HG02973 (cell line): Measurements from ENCODE around the gene EIF2A.
A peak's percentile ranks its signal among the peaks of the same experiment; 100 is the strongest.
"Not testable (repeated sequence)": the region's sequence is repeated elsewhere in the genome, so short reads cannot be mapped to it uniquely, and the experiment has no call there.

Experiments
- ATAC-seq: cut with Tn5 transposase; IDR thresholded peaks from one replicate; pipeline ENCODE4 v1.9.1; 2021; ENCODE audit warnings: moderate library complexity; ENCODE audit not compliant: unreplicated experiment

The EIF2A gene

DNA sequence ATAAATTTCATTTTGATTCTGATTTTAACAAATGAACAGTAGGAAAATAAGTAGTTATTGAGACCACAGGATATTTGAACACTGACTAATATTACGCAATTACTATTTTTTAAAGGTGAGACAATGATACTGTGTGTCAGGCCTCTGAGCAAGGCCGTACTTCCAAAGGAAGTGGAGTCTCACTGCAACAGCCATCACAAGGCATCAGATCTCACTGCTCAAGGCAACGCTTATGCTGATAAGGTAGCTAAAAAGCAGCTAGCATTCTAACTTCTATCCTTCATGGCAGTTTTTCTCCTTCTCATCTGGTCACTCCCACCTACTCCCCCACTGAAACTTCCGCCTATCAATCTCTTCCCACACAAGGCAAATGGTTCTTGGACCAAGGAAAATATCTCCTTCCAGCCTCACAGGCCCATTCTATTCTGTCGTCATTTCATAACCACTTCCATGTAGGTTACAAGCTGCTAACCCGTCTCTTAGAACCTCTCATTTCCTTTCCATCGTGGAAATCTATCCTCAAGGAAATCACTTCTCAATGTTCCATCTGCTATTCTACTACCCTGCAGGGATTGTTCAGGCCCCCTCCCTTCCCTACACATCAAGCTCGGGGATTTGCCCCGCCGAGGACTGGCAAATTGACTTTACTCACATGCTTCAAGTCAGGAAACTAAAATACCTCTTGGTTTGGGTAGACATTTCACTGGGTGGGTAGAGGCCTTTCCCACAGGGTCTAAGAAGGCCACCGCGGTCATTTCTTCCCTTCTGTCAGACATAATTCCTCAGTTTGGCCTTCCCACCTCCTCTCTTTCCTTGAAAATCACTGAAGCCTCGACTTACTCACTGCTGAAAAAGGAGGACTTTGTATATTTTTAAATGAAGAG is 54.3 kb downstream of the EIF2A start:
- ATAC-seq = not testable (repeated sequence)

GRCh38 chr3:150602426-150603152 is 56.0 kb downstream of the EIF2A start:
- peak; percentile 7 for ATAC-seq

GRCh38 chr3:150603153-150603979 is 56.8 kb downstream of the EIF2A start, which contains the start of gene SELENOT:
SELENOT (plus strand) TSS chr3:150603321; CDS start chr3:150603363, 42 bp downstream.
- peak; percentile 51 for ATAC-seq

- ATAC-seq = no peak
Observed at GRCh38 chr3:150603980-150604319, 57.4 kb downstream of the EIF2A start.

DNA sequence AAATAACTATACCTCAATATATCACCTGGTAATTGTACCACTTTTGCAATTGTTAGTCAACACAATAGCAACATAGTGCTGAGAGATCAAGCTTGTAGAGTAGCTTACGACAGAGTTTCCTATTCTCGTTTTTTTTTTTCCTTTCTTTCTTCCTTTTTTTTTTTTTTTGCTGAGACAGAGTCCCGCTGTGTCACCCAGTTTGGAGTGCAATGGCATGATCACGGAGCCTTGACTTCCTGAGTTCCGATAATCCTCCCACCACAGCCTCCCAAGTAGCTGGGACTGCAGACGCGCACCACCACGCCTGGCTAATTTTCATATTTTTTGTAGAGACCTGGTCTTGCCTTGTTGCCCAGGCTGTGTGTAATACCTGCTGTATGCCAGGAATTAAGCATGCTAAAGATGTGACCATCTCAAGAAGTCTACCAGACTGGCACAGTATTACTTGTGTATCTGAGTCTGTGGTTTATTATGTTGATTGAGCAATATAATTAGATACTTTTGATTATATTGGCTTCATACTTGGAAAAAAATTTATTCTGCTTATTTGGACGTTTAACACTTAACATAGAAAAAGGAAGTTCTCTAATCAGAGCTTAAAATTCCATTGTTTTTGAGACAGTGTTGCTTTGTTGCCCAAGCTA is 59.5 kb downstream of the EIF2A start:
- ATAC-seq = no peak

DNA sequence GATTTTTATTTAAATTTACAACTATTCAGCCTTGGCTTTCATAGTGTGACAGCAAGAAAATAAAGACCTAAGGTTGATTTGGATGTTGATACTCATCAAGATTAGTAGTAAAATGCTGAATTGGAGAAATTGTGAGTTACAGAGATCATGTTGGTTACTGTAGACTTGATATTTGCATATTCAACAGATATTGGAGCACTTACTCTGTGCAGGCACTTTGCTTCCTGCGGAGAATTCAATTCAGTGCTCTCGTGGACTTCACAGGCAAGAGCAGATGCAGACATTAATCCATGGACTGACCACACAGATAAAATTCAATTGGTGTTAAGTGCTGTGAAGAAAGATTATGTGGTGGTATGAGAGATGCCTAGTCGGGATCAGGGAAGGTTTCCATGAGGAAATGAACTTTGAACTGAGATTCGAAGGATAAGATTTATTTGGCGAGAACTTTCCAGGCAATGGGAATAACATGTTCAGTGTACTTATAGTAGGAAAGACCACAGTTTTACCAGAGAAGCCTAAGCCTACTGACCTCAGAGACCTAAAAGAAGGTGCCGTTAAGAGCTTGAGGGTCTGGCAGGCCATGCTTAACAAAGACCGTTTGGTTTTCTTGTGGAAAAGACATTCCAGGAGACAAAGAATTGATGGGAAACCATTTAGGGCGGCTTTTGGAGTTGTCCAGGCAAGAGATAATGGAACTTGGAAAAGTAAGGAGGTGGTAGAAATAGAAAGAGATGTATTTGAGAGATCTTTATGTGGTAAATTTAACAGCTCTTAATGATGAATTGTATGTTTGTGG is 60.9 kb downstream of the EIF2A start:
- no peak for ATAC-seq

GRCh38 chr3:150609988-150610387 is 63.4 kb downstream of the EIF2A start:
- ATAC-seq = no peak

GRCh38 chr3:150610785-150611184 is 64.2 kb downstream of the EIF2A start:
- no peak for ATAC-seq

DNA sequence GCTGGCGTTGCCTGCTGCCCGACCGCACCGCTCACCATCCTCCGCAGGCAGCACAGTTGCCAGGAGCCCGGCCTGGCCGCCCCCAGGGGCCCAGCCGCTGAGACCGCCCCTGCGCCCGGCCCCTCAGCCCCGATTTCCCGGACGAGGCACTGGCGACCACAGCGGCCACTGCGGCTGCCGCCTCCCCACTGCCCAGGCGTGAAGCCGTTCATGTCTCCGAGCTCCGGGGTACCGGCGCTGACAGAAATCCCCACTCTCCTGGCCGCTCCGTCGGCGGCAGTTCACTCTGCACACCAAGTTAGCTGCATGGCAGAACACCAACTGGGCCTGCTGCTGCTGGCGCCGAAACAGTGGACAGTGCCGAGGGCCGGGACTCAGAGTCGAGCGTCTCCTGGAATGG is 65.1 kb downstream of the EIF2A start:
- ATAC-seq = no peak

DNA sequence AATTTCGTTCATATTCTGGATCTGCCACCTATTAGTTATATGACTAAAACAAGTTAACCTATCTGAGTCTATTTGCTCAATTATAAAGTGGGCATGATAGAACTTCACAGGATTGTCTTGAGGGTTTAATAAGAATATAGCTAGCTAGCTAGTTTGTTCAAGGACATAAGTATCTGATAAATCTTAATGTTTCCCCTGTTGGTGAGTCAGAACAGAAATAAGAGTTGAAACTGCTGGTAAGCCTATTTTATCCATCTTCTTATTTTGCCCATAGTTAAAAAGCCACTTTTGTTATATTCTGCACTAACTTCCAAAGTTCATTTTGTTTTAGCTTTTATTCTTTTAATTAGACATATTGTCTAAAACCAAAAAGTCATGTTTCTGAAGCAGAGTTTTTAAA is 65.9 kb downstream of the EIF2A start:
- ATAC-seq = no peak

DNA sequence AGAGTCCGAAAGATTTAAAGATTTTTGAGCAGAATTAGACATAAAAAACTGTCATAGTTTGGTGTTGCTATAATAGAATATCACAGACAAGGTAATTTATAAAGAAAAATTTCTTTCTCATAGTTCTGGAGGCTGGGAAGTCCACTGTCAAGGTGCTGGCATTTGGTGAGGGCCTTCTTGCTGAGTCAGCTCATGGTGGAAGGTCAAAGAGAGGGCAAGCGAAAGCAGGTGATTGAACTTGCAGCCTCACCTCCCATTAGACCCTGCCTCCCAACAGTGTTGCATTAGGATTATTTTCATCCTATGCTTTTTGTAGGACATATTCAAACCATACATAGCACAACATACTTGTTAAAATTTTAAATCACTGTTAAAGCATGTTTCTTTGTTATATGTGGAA is 66.4 kb downstream of the EIF2A start:
- ATAC-seq = no peak

DNA sequence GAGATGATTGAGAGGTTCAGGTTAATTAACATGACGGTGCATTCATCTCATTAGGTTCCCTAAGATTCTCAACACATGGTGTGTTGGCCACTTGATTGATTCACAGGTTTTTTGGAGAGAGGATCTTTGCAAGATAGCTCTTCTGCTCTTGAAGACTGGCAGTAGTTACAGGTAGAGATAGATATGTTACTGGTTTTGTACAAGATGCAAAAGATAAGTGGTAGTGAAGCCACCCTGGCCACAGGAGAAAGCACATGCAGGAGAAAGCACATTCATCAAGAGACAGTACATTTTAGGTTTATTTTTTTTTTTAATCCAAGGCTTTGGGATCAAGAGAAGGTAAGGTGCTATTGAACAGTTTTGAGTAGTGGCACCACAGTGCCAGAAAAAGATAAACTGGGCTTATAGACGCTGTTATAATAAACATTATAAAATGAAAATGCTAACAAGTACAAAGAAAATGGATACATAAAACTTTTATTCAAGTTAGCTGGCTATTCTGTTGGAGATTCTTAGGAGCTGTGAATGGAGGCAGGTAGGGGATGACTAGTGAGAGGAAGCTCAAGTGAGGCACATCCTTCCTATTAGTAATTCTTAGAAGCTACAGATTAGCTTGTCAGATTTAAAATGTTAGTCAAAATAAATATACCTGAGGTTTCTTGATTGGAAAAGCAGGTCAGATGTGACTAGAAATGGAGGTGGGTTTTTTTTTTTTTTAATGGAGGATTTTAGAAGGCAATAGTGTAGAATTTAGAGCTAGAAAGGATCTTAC is 67.3 kb downstream of the EIF2A start:
- no peak for ATAC-seq

DNA sequence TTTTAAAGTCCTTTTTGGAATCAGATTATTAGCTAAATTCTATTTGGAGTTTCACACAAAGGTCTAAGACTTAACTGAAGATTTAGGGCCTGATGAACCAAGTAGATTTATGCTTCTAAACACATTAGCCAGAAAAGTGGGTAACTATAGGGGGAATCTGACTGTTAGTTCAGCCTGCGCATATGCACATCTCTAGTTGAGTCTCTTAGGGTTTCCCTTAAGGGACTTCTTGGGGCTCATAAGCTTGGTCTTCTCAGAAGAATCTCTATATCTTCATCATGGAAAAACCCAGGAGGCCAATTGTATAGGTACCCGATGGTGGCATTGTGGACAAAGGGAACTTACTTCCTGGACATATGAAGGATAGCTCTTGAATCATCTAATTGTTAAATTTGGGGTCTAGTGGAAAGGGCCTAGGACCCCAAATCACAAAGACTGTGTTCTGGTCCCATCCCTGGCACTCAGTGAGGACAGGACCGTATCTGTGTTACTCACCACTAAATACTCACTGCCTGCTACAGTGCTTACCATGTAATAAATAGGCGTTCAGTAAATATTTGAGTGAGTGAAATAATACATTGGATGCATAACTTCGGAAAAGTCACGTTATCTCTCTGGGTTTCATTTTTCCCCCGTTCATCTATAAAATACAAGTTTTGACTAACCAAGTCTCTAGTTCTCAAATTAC is 73.6 kb downstream of the EIF2A start:
- no peak for ATAC-seq

GRCh38 chr3:150622955-150623354 is 76.4 kb downstream of the EIF2A start:
- ATAC-seq = not testable (repeated sequence)

- no peak for ATAC-seq
Observed at GRCh38 chr3:150623945-150624344, 77.4 kb downstream of the EIF2A start.

DNA sequence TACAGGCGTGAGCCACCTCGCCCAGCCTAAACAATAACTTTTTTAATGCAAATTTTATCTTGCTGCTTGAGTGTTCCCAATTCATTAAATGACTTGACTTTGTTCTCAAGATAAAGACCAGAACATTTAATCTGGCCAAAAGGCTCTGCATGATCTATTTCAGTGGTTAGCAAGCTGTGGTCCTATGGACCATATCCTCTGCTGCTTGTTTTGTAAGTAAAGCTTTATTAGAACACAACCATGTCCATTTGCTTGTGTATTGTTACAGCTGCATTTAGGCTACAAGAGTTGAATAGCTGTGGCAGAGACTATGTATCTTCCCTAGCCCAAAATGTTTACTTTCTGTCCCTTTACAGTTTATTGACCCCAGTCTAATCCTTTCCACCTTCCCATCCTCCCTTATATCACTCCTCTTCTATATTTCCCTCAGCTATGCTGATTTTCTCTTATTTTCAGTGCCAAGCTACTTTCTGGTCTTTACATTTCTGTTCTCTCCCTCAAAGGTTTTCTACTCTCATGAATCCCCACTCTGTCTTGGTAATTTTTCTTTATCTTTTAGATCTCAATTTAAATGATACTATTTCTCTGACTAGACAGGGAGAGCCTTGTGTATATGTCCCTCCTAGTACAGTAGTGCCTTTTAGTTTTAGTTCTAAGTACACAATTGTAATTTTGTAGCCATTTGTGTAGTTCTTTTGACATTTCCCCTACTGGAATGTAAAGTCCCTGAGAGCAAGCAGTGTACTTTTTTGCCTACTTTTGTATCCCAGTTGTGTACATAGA is 79.8 kb downstream of the EIF2A start:
- no peak for ATAC-seq

DNA sequence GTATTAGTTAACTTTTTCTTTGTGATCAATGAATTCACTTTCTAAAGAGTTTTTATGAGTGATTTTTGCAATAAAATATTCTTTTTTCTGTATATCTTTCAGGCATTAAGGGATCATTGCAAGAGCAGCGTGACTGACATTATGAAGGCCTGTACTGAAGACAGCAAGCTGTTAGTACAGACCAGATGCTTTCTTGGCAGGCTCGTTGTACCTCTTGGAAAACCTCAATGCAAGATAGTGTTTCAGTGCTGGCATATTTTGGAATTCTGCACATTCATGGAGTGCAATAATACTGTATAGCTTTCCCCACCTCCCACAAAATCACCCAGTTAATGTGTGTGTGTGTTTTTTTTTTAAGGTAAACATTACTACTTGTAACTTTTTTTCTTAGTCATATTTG is 81.0 kb downstream of the EIF2A start:
- ATAC-seq = no peak
